Measurements from ENCODE around the gene ZMIZ1.

DNA sequence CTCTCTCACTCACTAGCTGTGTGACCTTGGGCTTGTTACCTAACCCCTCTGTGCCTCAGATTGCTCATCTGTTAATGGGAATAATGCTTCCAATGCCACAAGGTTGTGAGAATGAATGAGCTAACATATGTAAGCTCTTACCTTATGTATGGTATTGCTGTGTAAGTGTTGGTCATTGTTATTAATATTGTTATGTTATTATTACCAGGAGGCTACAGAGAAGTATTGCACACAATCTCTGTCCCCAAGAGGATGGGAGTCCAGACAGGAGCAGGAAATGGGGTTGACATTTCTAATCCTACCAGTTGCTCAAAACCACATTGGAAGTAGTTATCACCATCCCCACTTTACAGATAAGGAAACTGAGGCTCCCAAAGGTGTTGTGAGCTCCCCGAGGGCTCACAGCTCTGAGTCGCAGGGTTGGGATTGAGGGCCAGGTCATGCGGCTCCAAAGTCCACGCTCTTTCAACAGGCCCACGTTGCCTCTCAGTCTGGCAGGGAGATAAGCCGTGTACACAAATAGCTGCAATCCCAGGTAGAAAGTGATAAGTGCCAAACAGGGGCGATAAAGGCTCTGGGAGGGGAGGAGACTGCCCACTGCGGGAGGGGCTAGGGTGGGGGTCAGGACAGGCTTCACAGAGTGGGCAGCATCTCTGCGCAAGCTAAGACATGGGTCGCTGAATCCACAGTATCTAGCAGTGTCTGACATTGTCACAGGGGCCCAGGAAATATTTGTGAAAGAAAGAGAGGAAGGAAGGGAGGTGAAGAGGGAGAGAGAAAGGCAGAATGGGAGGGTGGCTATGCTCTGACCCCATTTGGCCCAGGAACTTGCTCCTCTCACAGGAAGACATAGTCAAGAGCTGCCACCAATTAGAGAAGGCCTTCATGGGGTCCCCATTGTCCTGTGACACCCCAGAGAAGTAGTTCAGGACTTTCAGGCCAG lies 9.6 kb upstream of the ZMIZ1 start:
- TF ChIP-seq SUZ12 (IDR thresholded peaks at IDR 0.05; ENCODE audit: extremely low read depth, insufficient read depth, insufficient read length) (no peak), YY1 (IDR thresholded peaks at IDR 0.05; ENCODE audit: insufficient read depth, insufficient read length) (no peak), ZNF274 (IDR thresholded peaks at IDR 0.05; ENCODE audit: low read depth, low read length) (no peak)

All from NT2/D1 (cell line).